Stimulated activated memory B cell treated with anti-CD40 and anti-IgM and Interleukin-4, amounts not matched to agents 10 μg/mL and 1 μg/mL and 100 μg/mL, for 72 hours (primary cell): Measurements from ENCODE around the gene MTX1.
"Not testable (repeated sequence)": the region's sequence is repeated elsewhere in the genome, so short reads cannot be mapped to it uniquely, and the experiment has no call there.

Source experiments
- ATAC-seq: fragments of 150-1000 bp; cut with Tn5 transposase; 2 replicates; pipeline ENCODE4 v1.10.0; 2021
- H3K27ac Mint-ChIP-seq: one replicate; pipeline ENCODE4 v1.8.0; 2022; ENCODE audit warnings: mild to moderate bottlenecking, mixed read lengths
- H3K27me3 Mint-ChIP-seq: one replicate; pipeline ENCODE4 v1.8.0; 2022; ENCODE audit warnings: mixed read lengths
- H3K36me3 Mint-ChIP-seq: one replicate; pipeline ENCODE4 v1.8.0; 2022; ENCODE audit warnings: mixed read lengths
- H3K4me1 Mint-ChIP-seq: one replicate; pipeline ENCODE4 v1.8.0; 2022; ENCODE audit warnings: mixed read lengths
- H3K4me3 Mint-ChIP-seq: one replicate; pipeline ENCODE4 v1.8.0; 2022; ENCODE audit warnings: mild to moderate bottlenecking, moderate library complexity, mixed read lengths
- H3K9me3 Mint-ChIP-seq: one replicate; pipeline ENCODE4 v1.8.0; 2022; ENCODE audit warnings: mixed read lengths

The MTX1 gene

GRCh38 chr1:155181371-155182051, 27.0 kb upstream of the MTX1 start:
- Mint-ChIP-seq H3K4me1 (peaks cover 38% of the 10 kb centered on the region), H3K27ac (no peak overlapping the region), H3K27me3 (no peaks in the 10 kb centered on the region), H3K4me3 (no peak overlapping the region), H3K9me3 (no peaks in the 10 kb centered on the region), H3K36me3 (peaks cover 13% of the 10 kb centered on the region)
- ATAC-seq = no peak

- Mint-ChIP-seq H3K9me3 (no peaks in the 10 kb centered on the region), H3K36me3 (peaks cover 13% of the 10 kb centered on the region), H3K27ac (no peak overlapping the region), H3K4me3 (no peak overlapping the region), H3K4me1 (peaks cover 35% of the 10 kb centered on the region), H3K27me3 (no peaks in the 10 kb centered on the region)
- ATAC-seq = no peak
These were observed 26.4 kb upstream of the MTX1 start for GRCh38 chr1:155182052-155182550.

GRCh38 chr1:155183775-155184221, 24.7 kb upstream of the MTX1 start:
- no peaks in the 10 kb centered on the region for H3K27me3 Mint-ChIP-seq
- H3K36me3 Mint-ChIP-seq = peaks cover 10% of the 10 kb centered on the region
- H3K9me3 Mint-ChIP-seq = no peaks in the 10 kb centered on the region
- no peak overlapping the region for H3K4me3 Mint-ChIP-seq
- peaks cover 42% of the 10 kb centered on the region for H3K4me1 Mint-ChIP-seq
- ATAC-seq = no peak
- H3K27ac Mint-ChIP-seq = peak overlapping the region; percentile 91

GRCh38 chr1:155184351-155184811, 24.1 kb upstream of the MTX1 start:
- Mint-ChIP-seq H3K4me1 (peaks cover 42% of the 10 kb centered on the region), H3K27me3 (no peaks in the 10 kb centered on the region), H3K27ac (peak overlapping the region; percentile 91), H3K36me3 (peaks cover 4% of the 10 kb centered on the region), H3K4me3 (no peak overlapping the region), H3K9me3 (no peaks in the 10 kb centered on the region)
- ATAC-seq = no peak

GRCh38 chr1:155184835-155185782, 23.4 kb upstream of the MTX1 start:
- Mint-ChIP-seq H3K9me3 (no peaks in the 10 kb centered on the region), H3K4me3 (peak overlapping the region; percentile 5), H3K27ac (peak overlapping the region; percentile 91), H3K4me1 (peaks cover 42% of the 10 kb centered on the region), H3K36me3 (no peaks in the 10 kb centered on the region), H3K27me3 (no peaks in the 10 kb centered on the region)
- peak; percentile 96 for ATAC-seq

GRCh38 chr1:155185783-155186066, 22.8 kb upstream of the MTX1 start:
- peaks cover 42% of the 10 kb centered on the region for H3K4me1 Mint-ChIP-seq
- H3K9me3 Mint-ChIP-seq = no peaks in the 10 kb centered on the region
- no peaks in the 10 kb centered on the region for H3K36me3 Mint-ChIP-seq
- no peaks in the 10 kb centered on the region for H3K27me3 Mint-ChIP-seq
- peak overlapping the region; percentile 91 for H3K27ac Mint-ChIP-seq
- peak overlapping the region; percentile 5 for H3K4me3 Mint-ChIP-seq
- no peak for ATAC-seq

GRCh38 chr1:155186067-155186793, 22.3 kb upstream of the MTX1 start:
- H3K4me1 Mint-ChIP-seq = peaks cover 42% of the 10 kb centered on the region
- H3K4me3 Mint-ChIP-seq = no peak overlapping the region
- no peaks in the 10 kb centered on the region for H3K36me3 Mint-ChIP-seq
- no peak for ATAC-seq
- peak overlapping the region; percentile 91 for H3K27ac Mint-ChIP-seq
- no peaks in the 10 kb centered on the region for H3K9me3 Mint-ChIP-seq
- no peaks in the 10 kb centered on the region for H3K27me3 Mint-ChIP-seq

GRCh38 chr1:155186794-155187455, 21.6 kb upstream of the MTX1 start:
- Mint-ChIP-seq H3K27ac (peak overlapping the region; percentile 91), H3K4me3 (no peak overlapping the region), H3K36me3 (no peaks in the 10 kb centered on the region), H3K9me3 (no peaks in the 10 kb centered on the region), H3K27me3 (no peaks in the 10 kb centered on the region), H3K4me1 (peaks cover 42% of the 10 kb centered on the region)
- no peak for ATAC-seq

GRCh38 chr1:155187456-155187891, 21.0 kb upstream of the MTX1 start:
- Mint-ChIP-seq H3K27ac (peak overlapping the region; percentile 91), H3K4me1 (peaks cover 44% of the 10 kb centered on the region)
- no peak for ATAC-seq

GRCh38 chr1:155188268-155188667, 20.2 kb upstream of the MTX1 start:
- Mint-ChIP-seq H3K9me3 (no peaks in the 10 kb centered on the region), H3K4me1 (peaks cover 48% of the 10 kb centered on the region), H3K27ac (peak overlapping the region; percentile 10), H3K36me3 (no peaks in the 10 kb centered on the region), H3K27me3 (no peaks in the 10 kb centered on the region), H3K4me3 (no peak overlapping the region)
- no peak for ATAC-seq

More at GRCh38 chr1:155187456-155187891, 21.0 kb upstream of the MTX1 start:
- Mint-ChIP-seq H3K9me3 (no peaks in the 10 kb centered on the region), H3K27me3 (no peaks in the 10 kb centered on the region), H3K4me3 (no peak overlapping the region), H3K36me3 (no peaks in the 10 kb centered on the region)

GRCh38 chr1:155189926-155190325, 18.6 kb upstream of the MTX1 start:
- H3K4me3 Mint-ChIP-seq, H3K36me3 Mint-ChIP-seq, H3K9me3 Mint-ChIP-seq, H3K27ac Mint-ChIP-seq, ATAC-seq, H3K27me3 Mint-ChIP-seq: not testable (repeated sequence)
- peaks cover 45% of the 10 kb centered on the region for H3K4me1 Mint-ChIP-seq

- Mint-ChIP-seq H3K4me1 (peaks cover 38% of the 10 kb centered on the region), H3K27ac (peak overlapping the region; percentile 82), H3K9me3 (no peaks in the 10 kb centered on the region), H3K36me3 (no peaks in the 10 kb centered on the region), H3K4me3 (no peak overlapping the region), H3K27me3 (no peaks in the 10 kb centered on the region)
- no peak for ATAC-seq
These were observed 16.6 kb upstream of the MTX1 start for GRCh38 chr1:155191904-155192303.

- Mint-ChIP-seq H3K9me3 (no peaks in the 10 kb centered on the region), H3K4me3 (peak overlapping the region; percentile 84), H3K27ac (peak overlapping the region; percentile 82), H3K36me3 (no peaks in the 10 kb centered on the region), H3K27me3 (no peaks in the 10 kb centered on the region), H3K4me1 (peaks cover 34% of the 10 kb centered on the region)
- ATAC-seq = no peak
These were observed 15.9 kb upstream of the MTX1 start for GRCh38 chr1:155192346-155193274.
